Gastroesophageal sphincter (tissue), 4 donors: ENCODE results near the gene TMEM209. TPM values are rescaled to one million over a fixed set of nuclear protein-coding genes. Genes with fewer than 3 reads are reported as not detected.
"Not testable (repeated sequence)": the region's sequence is repeated elsewhere in the genome, so short reads cannot be mapped to it uniquely, and the experiment has no call there.

Source experiments
- ATAC-seq: fragments of 150-250 bp; one replicate; pipeline ENCODE4 v1.9.1; 2016; ENCODE audit warnings: mild to moderate bottlenecking, moderate library complexity
- H3K27ac ChIP-seq, 4 donors: fragments of 200-600 bp; sonication (generic) in 3 of 4; 1 replicate in 3 of 4; 2 replicates in 1 of 4; pipeline ENCODE4 v1.5.1; 2016 to 2019
- H3K27me3 ChIP-seq: fragments of 200-600 bp; sonication (generic); one replicate; pipeline ENCODE4 v1.5.1; 2019
- H3K36me3 ChIP-seq, 2 donors: fragments of 200-600 bp; sonication (generic); one replicate each; pipeline ENCODE4 v1.5.1; 2019; ENCODE audit warnings: control low read depth in 1 of 2
- H3K4me1 ChIP-seq, 3 donors: fragments of 200-600 bp; sonication (generic); 1 replicate in 2 of 3; 2 replicates in 1 of 3; pipeline ENCODE4 v1.5.1; 2016 to 2019; ENCODE audit warnings: control low read depth in 2 of 3
- H3K4me3 ChIP-seq, 2 donors: fragments of 200-600 bp; sonication (generic); one replicate each; pipeline ENCODE4 v1.5.1; 2019; ENCODE audit warnings: mild to moderate bottlenecking in 1 of 2, moderate library complexity in 1 of 2
- H3K9me3 ChIP-seq, 3 donors: fragments of 200-600 bp; sonication (generic); one replicate each; pipeline ENCODE4 v1.5.1; 2017 to 2019; ENCODE audit warnings: control low read depth in 2 of 3
- EP300 ChIP-seq: sonication (generic); formaldehyde crosslinking; IDR thresholded peaks from one replicate; pipeline ENCODE4 v1.6.1; 2017; ENCODE audit warnings: antibody characterized with exemption, mild to moderate bottlenecking
- POLR2A ChIP-seq, 2 donors: fragments of 450-650 bp; IDR thresholded peaks; one replicate each; pipeline ENCODE4 v1.6.1; 2017; ENCODE audit warnings: antibody characterized with exemption in 2 of 2, mild to moderate bottlenecking in 2 of 2, moderate library complexity in 1 of 2
- POLR2AphosphoS5 ChIP-seq: sonication (generic); formaldehyde crosslinking; IDR thresholded peaks from one replicate; pipeline ENCODE4 v1.6.1; 2017; ENCODE audit warnings: antibody characterized with exemption
- WGBS, 2 donors: methylation state at CpG; one replicate each; pipeline ENCODE4 v1.1.5; 2018; ENCODE audit warnings: low coverage in 1 of 2; 5-methylcytosine and 5-hydroxymethylcytosine counted together
- total RNA-seq, 4 donors: library from RNA; depleted of rRNA; stranded (reverse); fragments of >200 nt; gene quantifications; one replicate each; pipeline ENCODE4 v1.1.0, GENCODE V29; 2016
- TF ChIP-seq, protein P1 (sequence below), 4 experiments: fragments of 200-600 bp in 2 of 4; fragments of 450-650 bp in 2 of 4; sonication (generic) in 1 of 4; IDR thresholded peaks; one replicate each; pipeline ENCODE4 v1.5.1; 2017 to 2019; ENCODE audit warnings: antibody characterized with exemption in 4 of 4, mild to moderate bottlenecking in 2 of 4, moderate library complexity in 2 of 4

The TMEM209 gene
- total RNA-seq, 4 donors from 2014 or later = 5.5 to 13.4 (median 8.2) TPM

DNA sequence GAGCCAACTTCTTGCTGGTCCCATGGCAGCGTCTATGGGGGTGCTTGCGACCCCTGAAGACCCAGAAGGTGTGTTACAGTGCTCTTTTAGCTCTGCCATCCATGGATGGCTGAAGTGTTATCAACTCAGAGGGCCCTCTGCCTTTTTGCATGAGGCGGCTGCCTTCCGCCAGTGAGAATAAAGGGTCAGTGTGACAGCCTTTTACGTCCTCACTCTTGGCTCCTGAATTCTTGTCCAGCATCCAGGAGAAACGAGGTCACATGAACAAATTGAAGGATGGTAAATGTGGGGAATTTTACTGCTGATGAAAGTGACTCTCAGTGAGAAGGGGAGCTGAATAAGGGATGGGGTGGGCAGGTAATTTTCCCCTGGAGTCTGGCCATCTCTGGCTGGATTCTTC lies 26.6 kb upstream of the TMEM209 start:
- no peaks in the 10 kb centered on the region for H3K27me3 ChIP-seq
- no peaks in the 10 kb centered on the region for H3K9me3 ChIP-seq
- no peak for ATAC-seq
- H3K4me3 ChIP-seq = no peak overlapping the region
- no peak for TF ChIP-seq POLR2AphosphoS5
- TF ChIP-seq, protein P1, sequence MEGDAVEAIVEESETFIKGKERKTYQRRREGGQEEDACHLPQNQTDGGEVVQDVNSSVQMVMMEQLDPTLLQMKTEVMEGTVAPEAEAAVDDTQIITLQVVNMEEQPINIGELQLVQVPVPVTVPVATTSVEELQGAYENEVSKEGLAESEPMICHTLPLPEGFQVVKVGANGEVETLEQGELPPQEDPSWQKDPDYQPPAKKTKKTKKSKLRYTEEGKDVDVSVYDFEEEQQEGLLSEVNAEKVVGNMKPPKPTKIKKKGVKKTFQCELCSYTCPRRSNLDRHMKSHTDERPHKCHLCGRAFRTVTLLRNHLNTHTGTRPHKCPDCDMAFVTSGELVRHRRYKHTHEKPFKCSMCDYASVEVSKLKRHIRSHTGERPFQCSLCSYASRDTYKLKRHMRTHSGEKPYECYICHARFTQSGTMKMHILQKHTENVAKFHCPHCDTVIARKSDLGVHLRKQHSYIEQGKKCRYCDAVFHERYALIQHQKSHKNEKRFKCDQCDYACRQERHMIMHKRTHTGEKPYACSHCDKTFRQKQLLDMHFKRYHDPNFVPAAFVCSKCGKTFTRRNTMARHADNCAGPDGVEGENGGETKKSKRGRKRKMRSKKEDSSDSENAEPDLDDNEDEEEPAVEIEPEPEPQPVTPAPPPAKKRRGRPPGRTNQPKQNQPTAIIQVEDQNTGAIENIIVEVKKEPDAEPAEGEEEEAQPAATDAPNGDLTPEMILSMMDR (IDR thresholded peaks at IDR 0.05) = no peak
- no peak for TF ChIP-seq EP300
- no peak for TF ChIP-seq POLR2A (IDR thresholded peaks at IDR 0.05)
- no peaks in the 10 kb centered on the region for H3K36me3 ChIP-seq
- 13 to 52% methylated on average over 1 to 4 of the region's 6 CpGs for WGBS, 2 donors
- no peak overlapping the region for H3K27ac ChIP-seq
- H3K4me1 ChIP-seq = peaks cover 0 to 28% (median 0%) of the 10 kb centered on the region in 3 donors

- H3K9me3 ChIP-seq, H3K27me3 ChIP-seq, H3K4me3 ChIP-seq, H3K27ac ChIP-seq, H3K36me3 ChIP-seq, ATAC-seq: not testable (repeated sequence)
- H3K4me1 ChIP-seq = peaks cover 0 to 28% (median 0%) of the 10 kb centered on the region in 3 donors
- WGBS, 2 donors = no CpG with 5 or more reads among the region's 28 CpGs
Measured at GRCh38 chr7:130229981-130230380, 24.8 kb upstream of the TMEM209 start.

GRCh38 chr7:130228840-130229502 lies 23.8 kb upstream of the TMEM209 start:
- no peak overlapping the region for H3K4me3 ChIP-seq
- 44 to 59% methylated on average over 5 to 7 of the region's 7 CpGs for WGBS, 2 donors
- no peak for ATAC-seq

GRCh38 chr7:130227883-130228575 lies 22.8 kb upstream of the TMEM209 start:
- TF ChIP-seq EP300 (no peak), POLR2AphosphoS5 (no peak), POLR2A (IDR thresholded peaks at IDR 0.05) (no peak)
- TF ChIP-seq, protein P1 (IDR thresholded peaks at IDR 0.05) = no peak

More at GRCh38 chr7:130228840-130229502, 23.8 kb upstream of the TMEM209 start:
- no peaks in the 10 kb centered on the region for H3K27me3 ChIP-seq
- peak overlapping the region in 1 of 4 donors; percentile 35 for H3K27ac ChIP-seq
- no peaks in the 10 kb centered on the region for H3K9me3 ChIP-seq
- no peaks in the 10 kb centered on the region for H3K36me3 ChIP-seq
- TF ChIP-seq POLR2A (IDR thresholded peaks at IDR 0.05) (no peak), EP300 (no peak), POLR2AphosphoS5 (no peak)
- TF ChIP-seq, protein P1 (IDR thresholded peaks at IDR 0.05) = no peak
- H3K4me1 ChIP-seq = peaks cover 0 to 28% (median 0%) of the 10 kb centered on the region in 3 donors

GRCh38 chr7:130226333-130226732 lies 21.1 kb upstream of the TMEM209 start:
- no peak overlapping the region for H3K27ac ChIP-seq
- no peaks in the 10 kb centered on the region for H3K36me3 ChIP-seq
- H3K27me3 ChIP-seq = no peaks in the 10 kb centered on the region
- H3K4me3 ChIP-seq = no peak overlapping the region
- no peak for ATAC-seq
- TF ChIP-seq POLR2AphosphoS5 (no peak), POLR2A (IDR thresholded peaks at IDR 0.05) (no peak), EP300 (no peak)
- TF ChIP-seq, protein P1 (IDR thresholded peaks at IDR 0.05) = no peak
- H3K4me1 ChIP-seq = peaks cover 0 to 17% (median 0%) of the 10 kb centered on the region in 3 donors
- 91 to 100% methylated on average over 1 of the region's 1 CpG for WGBS, 2 donors
- no peaks in the 10 kb centered on the region for H3K9me3 ChIP-seq

More at GRCh38 chr7:130227883-130228575, 22.8 kb upstream of the TMEM209 start:
- Histone ChIP-seq H3K36me3 (no peaks in the 10 kb centered on the region), H3K27me3 (no peaks in the 10 kb centered on the region), H3K4me3 (no peak overlapping the region), H3K27ac (peak overlapping the region in 1 of 4 donors; percentile 22), H3K9me3 (no peaks in the 10 kb centered on the region), H3K4me1 (peaks cover 0 to 28% (median 0%) of the 10 kb centered on the region in 3 donors)
- WGBS, 2 donors = 17 to 54% methylated on average over 1 of the region's 1 CpG
- no peak for ATAC-seq

DNA sequence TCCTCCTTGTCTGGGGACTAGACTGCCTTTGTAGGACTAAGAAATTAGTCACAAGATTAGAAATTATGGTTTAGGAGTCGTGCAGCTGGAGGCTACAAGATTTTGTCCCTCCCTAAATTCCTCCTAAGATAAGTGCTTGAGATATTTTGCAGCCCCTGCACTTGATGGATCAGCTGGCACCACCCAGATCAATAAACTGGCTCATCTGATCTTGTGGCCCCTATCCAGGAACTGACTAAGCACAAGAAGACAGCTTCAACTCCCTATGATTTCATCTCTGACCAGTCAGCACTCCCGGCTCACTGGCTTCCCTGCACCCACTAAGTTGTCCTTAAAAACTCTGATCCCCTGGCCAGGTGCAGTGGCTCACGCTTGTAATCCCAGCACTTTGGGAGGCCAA lies 19.7 kb upstream of the TMEM209 start:
- not testable (repeated sequence) for H3K27me3 ChIP-seq, H3K4me3 ChIP-seq, H3K9me3 ChIP-seq, H3K27ac ChIP-seq, H3K36me3 ChIP-seq, ATAC-seq
- 48 to 67% methylated on average over 1 to 2 of the region's 3 CpGs for WGBS, 2 donors
- H3K4me1 ChIP-seq = peaks cover 0 to 17% (median 0%) of the 10 kb centered on the region in 3 donors
